Activated CD8-positive, alpha-beta memory T cell treated with anti-CD3 and anti-CD28 coated beads for 1 hour (primary cell): ENCODE results near the gene ABCC8.

ENCODE experiments used
- DNase-seq, 2 donors: peaks; one replicate each; pipeline ENCODE4 v3.0.0-alpha.2; 2020; ENCODE audit warnings: low read depth in 1 of 2; ENCODE audit errors: extremely low read depth in 1 of 2

The ABCC8 gene

DNA sequence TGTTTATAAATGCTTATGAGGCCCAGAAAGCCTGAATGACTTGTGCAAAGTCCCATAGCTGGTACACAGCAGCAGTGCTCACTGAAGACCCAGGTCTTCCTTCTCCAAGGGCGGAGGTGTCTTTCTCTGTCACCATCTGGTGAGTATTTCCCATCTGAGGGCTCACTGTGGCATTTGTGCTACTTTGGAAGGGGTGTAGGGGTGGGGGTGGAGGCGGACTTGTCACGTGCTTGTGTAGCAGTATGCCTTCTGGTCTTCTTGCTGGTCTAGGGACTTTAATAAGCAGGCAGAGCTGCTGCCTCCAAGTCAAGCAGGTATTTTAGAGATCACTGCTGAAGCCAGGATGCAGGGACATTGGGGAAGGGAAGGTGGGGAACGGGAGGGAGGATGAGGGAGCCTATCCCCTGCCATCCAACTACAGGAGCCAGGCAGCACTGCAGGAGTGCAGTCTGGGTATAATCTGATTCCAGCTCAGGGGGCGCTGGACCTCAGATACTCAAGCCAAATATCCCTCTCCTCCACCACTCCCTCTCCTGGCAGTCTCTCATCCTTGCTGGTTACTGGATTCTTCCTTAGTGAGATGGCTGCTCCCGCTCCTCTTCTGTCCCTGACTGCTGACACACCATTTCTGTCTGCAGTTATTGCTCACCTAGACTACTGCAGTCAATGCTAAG is 3.4 kb downstream of the ABCC8 start:
- DNase-seq = no peak

DNA sequence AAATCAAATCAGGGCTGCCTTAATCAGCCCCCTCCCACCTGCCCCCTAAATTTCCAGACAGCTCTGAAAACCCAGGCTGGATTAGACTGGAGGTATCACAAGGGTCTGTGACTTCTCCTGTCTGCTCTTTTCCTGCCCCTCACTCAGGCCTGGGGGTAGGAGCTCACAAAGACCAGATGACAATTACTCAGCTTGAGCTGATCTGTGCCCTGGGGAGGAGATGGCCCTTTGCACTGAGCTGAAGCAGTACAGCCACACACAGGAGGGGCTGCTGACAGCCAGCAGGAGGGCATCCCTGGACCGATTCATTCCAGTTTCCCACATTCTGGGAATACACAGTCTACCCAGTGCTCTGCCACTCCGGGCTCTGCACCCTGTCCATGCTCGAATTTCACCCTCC is 4.2 kb downstream of the ABCC8 start:
- DNase-seq = no peak

DNA sequence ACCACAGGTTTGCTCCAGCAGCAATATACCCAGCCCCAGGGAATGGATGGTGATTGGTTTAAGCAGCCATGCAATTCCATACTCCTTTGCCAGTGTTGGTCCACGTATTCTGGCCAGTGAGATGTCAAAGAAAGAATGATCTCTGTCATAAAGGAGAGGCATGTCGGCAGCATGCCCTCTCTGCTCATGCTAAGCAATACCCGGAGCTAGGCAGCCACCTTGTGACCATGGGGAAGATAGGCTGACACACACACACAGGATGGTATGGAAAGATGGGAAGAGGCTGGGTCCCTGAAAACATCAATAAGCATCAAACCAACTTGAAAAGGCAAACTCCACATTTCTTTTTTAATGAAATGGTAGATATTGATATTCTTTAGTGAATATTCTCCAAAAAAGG is 5.1 kb downstream of the ABCC8 start:
- DNase-seq = no peak

DNA sequence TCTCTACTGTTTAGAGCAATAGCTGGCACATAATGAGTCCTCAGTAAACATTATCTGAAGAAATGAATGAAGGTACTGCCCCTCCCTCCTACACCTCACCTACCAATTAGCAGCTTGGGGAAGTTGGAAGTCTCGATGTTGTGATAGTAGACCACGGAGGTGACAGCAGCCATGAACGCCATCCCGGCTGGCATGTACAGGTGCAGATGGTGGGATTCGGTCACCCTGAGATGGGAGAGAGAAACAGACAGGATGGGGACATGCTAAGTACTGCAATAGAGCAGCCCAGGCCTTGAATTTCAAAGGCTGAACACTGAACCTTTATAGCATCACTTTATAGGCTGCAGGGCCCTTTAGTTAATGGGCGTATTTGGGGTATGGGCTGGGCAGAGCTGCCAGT is 6.6 kb downstream of the ABCC8 start:
- DNase-seq = no peak

DNA sequence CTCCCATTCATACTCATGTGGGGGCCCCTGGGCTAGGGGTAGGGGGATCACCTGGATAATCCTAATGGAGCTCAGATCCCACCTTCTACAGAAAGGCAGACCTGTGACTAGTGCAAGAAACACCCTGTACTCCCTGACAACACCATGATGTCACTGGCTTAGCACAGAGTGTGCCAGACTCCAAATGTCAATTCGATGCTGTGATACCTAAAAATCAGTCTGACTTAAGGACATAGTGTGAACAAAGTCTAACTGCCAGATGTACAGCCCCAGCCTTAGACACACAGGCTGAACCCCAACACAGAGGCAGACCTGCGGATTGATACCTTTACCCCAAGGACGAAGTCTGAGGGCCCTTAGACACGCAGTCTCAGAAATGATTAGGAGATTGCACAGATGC is 8.5 kb downstream of the ABCC8 start:
- no peak for DNase-seq

DNA sequence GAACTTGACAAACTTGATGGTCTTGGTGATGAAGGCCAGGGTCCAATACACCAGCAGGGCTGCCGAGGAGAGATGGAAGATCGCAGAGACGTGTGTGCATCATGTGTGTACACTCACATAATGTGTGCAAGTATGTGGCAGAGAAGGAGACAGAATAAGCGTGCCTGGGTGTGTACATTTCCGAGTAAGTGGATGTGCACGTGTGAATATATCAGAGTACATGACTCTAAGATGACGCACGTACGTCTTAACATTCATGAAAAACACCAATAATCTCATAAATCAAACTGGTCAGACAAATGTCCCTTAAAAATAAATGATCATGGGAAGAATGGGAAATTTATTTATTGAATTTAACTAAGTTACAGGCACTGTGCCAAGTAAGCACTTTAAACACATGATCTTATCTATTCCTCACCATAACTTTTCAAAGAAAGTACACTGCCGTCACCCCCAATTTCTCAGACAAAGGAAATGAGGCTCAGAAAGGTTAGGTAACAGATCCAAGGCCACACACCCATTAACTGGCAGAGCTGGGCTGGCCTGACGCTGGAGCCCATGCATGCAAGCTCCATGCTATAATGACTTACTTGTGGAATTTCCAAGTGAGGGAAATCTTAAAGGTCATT is 13.0 kb downstream of the ABCC8 start:
- no peak for DNase-seq

DNA sequence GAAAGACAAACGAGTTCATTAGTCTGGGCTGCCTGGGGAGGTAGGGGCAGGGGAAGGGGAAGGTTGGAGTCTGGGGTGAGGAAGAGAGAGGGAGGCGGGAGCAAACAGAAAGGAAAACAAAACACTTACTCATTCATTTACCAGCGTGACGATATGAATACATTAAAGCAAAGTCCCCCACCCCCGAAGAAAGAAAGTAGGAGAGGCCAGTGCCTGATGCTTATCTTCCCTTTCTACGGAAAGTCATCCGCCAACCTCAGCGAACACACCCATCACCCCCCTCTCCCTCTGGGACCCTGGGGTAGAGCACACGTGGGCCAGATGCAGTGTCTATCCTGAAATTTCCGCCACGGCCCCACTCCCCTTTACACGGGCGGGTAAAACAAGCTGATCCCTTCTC is 13.7 kb downstream of the ABCC8 start:
- DNase-seq = no peak

DNA sequence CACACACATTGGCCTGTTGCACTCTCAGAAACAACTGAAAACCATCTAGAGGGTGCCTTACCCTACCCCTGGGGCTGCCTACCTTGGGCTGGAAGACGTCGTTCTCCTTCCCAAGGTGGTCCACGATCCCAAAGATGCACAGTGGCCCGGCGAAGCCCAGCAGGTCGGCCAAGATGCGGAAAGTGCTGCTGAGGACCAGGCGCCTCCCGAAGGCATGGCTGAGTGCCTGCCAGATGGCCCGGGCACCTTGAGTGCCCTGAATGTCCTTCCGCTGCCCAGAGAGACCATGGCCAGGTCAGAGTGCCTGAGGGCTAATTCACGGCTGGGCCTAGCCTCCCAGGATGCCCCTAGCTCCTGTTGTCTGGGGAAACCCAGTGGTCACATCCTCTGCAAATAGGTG is 16.2 kb downstream of the ABCC8 start:
- DNase-seq = no peak

DNA sequence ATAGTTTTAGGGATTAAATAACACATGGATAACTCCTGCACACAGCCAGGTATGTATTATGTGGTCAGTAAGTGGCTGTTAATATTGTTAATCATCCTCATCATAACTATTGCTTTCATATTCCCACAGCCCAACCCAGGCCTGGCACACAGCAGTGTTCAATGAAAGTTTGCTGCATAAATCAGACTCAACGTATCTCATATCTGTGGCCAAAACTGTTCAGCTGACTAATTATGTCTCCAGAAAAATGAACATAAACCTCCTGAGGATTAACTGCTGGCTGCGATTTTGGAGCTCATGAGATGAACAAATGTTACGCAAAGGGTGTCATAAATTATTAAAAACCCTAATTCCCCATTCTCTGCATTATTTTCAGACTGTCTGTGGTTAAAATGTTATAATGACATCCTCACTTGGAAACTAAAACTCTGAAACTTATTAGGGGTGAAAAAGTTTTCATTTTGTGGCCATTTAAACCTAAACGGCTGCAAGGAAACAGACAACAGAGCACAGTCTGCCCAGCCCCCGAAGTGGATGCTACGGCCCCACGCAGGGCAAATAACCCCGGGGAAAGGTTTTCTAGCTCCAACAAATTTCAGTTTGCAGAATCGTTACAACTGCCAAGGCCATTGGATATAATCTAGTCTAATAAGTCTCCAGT is 17.3 kb downstream of the ABCC8 start:
- DNase-seq = no peak

DNA sequence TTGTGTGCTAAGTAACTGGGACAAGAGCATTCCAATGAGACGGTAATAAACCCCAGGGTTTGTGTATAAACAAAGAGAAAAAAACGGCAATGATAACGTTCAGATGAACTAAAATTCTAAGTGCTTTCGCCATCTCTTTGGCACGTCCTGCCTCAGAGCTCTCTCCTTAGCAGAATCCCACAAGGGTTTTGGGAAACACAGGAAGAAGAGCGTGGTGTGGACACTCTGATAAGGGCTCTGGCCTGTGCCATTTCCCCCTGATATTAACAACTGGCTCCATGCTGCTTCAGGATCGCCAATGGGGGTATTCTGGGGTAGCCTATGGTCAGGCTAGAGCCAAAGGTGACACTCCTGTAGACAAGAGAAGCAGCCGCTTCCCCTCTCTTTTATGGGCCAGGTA is 18.4 kb downstream of the ABCC8 start:
- DNase-seq = no peak

DNA sequence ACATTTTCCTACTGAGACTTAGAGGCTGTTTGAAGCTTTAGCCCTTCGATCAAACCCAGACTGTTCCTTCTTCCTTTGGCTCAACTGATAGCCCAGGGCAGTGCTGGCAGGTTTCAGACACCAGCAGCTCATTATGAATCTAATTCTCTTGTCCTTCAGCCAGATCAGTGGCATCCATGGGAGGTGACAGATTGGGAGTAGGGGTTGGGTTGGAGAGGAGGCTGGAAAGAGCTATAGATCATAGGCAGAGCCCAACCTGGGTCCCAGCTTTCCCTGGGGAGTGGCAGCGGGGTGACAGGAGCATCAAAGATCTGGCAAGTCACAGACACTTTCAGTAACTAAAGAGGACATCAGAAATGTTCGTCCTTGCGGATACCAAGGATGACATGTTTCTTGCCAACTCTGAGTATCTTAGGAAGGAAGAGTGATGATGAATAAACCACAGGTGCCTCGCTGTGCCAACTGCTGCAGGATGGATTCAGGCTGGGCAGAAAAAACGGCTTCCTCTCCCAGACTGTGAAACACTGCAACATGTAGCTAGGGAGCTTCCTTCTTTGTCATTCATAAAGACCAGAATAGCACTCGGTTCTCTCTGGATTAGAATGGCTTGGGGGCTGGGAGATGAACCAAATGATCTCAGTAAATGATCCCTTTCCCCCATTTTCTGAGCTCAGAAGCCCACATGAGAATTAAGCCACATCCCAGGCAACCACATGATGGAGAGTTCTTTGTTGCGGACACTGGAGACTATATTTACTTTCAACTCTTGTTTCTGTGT is 19.1 kb downstream of the ABCC8 start:
- DNase-seq = no peak

DNA sequence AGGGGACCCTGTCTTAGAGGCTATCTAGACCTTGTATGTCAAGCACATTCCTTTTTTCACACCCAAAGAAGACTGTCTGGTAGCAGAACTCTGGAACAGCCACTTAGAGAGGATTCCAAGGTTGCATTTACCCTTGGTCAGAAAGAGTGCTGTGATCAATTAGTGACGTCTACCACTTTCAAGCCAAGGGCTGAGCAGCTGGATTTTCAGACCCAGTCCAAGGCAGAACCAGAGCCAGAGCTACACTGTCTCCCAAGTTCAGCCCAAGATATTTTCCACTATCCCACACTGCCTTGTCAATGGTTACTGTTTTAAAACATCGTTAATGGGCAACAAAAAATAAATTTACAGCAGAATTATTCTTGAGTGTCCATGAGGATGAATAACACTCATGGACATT is 24.0 kb downstream of the ABCC8 start:
- no peak for DNase-seq

DNA sequence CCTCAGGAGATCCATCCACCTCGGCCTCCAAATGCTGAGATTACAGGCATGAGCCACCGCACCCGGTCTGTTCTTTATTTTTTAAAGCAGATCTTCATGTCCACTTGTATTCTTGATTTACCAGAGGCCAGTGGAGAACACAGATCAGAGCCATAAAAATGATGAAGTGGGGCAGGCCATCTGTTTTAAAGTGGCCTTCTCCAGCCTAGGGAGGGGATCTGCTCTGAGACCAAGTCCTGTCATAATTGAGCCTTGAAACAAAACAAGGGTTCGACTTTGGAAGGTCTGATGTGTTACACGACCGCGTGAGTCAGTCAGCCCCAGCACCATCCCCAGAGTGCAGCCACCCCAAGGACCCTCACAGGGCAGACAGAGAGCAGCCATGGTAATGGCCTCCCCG is 27.5 kb downstream of the ABCC8 start:
- no peak for DNase-seq

DNA sequence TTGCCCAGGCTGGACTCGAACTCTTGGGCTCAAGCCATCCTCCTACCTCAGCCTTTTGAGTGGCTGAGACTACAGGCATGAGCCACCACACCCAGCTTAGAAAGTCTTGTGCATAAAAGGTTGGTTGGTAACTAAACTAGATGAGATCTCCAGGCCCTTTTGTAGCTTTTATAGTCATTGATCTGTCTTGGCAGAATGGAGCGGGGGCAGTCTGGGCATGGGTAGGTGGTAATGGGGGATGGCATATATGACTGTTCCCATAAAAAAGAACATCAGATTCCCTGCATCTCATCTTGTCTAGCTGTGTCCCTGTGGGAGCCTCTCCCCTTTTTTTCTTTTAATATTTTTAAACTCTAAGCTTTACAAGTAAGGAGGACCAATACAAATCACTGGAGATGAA is 30.2 kb downstream of the ABCC8 start:
- no peak for DNase-seq

DNA sequence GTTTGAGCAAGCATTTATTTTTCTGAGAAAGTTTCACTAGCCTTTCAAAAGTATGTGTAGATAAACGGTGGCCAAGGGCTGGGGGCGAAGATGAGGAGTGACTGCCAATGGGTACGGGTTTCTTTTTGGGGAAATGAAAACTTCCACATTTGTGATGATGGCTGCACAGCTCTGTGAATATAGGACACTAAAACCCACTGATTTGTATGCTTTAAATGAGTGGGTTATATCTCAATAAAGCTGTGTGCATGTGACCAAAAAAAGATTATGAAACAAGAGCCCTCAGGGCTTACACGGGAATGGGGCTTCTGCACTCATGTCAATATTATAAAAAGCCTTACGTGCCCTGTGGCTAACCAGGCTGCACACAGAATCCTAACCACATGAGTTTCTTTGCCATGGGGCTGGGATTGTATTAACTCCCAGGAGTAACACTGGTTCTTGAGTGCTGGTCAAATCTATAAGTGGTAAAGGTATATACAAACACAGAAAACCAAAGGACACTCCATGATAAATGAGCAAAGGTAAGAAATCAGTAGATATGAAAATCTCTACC is 31.3 kb downstream of the ABCC8 start:
- no peak for DNase-seq

DNA sequence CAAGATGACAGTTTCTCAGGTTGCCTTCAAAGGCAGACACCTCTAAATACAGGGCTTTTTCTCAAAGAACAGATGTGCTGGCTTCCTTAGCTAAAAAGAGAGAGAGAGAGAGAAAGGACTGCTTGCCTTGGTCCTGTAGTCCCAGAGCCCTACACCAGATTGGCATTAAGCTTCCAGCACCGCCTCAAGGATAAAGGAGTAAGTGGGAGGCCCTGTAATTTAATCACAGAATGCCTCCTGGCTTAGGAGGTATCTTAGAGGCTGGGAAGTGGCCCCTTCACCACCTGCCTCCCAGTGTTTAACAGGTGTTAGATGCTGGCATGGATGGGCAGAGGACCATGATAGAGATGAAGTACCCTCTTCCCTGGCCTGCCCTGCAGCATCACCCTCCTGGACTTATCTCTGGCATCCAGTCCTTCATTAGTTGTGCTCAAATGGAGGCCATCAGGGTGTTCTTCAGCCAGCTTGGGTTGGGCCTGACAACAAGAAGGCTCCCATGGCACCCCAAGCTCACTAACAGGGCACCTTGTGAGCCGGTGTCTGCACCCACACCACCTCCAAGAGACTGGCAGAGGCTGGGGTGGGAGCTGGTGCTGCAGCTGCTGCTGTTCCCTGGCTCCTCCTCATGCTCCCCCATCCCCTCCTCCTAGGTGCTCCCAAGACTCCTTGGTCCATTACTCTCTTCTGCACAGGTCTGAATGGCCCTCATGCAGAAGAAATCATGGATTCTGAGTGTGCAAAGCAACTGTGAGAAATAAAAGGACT is 32.5 kb downstream of the ABCC8 start:
- DNase-seq = no peak

DNA sequence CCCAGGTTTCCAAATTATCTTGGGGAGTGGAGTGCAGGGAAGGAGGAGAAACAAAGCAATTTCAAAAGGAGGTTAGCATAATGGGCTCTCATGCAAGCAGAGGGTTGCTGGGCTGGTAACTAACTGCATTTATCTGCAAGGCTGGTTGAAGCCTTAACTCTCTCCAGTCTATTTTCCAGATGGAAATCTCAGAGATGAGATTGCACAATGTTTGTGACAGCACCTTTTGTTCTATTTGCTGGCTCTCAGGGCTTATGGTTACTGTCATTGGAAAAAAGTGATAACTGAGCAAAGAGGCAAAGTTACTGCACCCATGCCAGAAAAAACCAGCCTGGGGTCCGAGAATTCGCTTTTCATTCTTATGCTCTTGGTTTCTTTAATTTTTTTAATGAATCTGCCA is 33.2 kb downstream of the ABCC8 start:
- DNase-seq = no peak

DNA sequence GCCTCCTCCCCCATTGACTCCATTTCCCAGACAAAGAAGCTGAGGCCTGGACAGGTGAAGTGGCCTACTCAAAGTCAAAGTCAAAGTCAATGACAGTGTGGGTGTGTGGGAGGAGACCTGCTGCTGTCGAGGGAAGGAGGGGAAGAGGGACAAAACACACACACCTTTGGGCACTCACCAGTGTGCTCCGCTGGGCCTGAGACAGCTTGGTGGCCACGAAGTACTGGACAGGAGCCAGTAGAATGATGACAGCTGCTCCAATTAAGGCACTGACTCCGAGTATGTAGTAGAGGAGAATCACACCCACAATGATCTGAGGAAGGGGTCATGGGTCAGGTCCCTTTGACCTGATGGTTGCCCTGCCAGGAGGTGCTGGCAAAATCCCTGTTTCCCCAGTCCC is 33.6 kb downstream of the ABCC8 start:
- no peak for DNase-seq

DNA sequence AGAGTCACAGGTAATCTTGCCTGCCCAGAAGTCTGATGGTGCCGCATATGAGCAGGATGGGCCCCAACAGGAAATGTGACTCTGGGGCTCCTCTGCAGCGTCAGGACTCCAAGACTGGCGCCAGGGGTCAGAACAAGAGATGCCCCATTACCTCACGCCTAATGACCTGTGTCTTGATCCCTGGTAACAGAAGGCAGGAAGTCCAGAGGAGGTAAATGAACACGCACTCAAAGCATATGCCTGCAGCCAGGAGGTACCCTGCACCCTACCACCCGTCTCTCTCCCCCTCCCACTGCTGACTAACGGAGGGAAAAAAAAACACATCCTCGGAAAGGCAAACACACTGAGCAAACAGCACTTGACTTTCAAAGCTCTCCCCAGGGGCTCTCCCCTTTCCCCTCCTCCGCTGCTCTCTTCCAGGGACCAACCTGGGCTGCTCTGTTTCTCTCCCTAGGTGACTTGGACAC is 37.3 kb downstream of the ABCC8 start:
- no peak for DNase-seq

DNA sequence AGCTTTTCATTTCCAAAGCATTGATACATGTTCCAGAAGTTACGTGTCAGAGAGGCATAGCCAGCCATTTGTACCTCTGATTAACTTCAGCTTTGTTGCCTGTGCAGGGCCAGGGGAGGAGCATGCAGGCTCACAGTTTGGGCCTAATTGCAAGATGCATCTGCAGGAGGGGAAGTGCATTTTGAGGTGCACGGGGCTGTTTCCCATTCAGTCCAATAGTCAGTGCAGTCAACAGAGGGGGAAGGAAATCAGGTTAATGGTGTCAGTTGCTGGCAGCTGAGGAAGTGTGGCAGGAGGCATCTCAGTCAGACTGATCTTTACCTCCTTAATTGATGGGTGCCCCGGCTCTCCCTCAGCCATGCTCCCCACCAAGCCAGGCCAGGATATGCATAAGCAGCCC is 39.3 kb downstream of the ABCC8 start:
- no peak for DNase-seq

DNA sequence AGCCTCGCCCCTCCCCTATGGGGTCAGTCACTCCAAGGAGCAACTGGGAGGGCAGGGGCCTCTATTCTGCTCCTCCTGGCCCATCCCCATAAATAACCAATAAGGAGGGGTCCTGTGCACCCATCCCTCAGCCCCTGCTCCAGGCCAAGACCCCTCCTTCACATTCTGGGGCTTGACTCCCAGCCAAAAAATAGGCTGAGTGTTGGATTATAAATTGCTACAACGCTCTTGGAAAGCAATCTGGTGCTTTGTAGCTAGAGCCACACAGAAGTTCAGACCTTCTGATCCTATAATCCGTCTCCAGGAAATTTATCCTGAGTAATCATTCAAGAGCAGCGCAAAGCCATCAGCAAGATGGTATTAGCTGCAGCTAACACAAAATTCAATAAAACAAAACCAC is 42.5 kb downstream of the ABCC8 start:
- no peak for DNase-seq
